ENCODE results near the gene EML6. TPM values are rescaled to one million over a fixed set of nuclear protein-coding genes. Genes with fewer than 3 reads are reported as not detected.

Gene EML6
- total and polyA plus RNA-seq, 2 of the 13 experiments (the other 11 are each of a cell fraction or from before 2014, with no cell fraction given), result 17.2 to 32.4 TPM

DNA sequence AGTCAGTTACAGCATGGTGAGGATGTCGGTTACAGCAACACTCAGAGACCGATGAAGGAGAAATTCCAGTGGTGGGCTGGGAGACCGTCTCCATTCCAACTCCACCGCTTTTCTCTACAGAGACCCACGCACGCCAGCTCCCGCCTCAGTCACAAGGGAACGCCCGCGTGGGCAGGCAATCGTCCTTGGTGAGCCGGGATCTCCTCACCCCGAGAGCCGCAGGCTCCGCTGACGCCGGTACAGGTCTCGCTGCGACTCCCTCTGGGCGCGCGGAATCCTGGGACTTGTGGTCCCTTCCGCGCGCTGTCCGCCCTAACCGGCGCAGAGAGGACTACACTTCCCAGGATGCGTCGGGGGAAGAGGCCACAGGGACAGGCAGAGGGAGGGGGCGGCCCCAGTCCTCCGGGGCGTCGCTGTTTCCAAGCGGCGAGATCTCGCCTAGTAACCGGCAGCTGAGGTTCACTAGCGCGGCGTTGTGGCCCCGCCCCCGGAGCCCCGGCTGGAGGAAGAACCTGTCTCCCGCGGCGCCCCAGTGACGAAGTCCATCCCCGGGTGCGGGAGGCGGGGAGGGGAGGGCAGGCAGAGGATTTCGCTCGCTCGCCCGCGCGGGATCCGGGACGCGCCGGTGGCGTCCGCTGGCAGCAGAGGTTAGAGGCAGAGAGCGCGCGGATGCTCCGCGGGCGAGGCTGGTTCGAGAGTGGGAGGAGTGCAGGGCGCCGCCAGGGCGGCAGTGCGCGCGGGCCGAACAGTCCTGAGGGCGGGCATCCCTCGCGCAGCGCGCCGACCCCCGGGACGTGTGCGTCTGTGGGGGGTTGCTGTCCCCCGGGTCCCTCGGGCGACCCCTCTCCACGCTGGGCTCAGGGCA, at the start of gene EML6 (continued):
- TF ChIP-seq, protein P1, sequence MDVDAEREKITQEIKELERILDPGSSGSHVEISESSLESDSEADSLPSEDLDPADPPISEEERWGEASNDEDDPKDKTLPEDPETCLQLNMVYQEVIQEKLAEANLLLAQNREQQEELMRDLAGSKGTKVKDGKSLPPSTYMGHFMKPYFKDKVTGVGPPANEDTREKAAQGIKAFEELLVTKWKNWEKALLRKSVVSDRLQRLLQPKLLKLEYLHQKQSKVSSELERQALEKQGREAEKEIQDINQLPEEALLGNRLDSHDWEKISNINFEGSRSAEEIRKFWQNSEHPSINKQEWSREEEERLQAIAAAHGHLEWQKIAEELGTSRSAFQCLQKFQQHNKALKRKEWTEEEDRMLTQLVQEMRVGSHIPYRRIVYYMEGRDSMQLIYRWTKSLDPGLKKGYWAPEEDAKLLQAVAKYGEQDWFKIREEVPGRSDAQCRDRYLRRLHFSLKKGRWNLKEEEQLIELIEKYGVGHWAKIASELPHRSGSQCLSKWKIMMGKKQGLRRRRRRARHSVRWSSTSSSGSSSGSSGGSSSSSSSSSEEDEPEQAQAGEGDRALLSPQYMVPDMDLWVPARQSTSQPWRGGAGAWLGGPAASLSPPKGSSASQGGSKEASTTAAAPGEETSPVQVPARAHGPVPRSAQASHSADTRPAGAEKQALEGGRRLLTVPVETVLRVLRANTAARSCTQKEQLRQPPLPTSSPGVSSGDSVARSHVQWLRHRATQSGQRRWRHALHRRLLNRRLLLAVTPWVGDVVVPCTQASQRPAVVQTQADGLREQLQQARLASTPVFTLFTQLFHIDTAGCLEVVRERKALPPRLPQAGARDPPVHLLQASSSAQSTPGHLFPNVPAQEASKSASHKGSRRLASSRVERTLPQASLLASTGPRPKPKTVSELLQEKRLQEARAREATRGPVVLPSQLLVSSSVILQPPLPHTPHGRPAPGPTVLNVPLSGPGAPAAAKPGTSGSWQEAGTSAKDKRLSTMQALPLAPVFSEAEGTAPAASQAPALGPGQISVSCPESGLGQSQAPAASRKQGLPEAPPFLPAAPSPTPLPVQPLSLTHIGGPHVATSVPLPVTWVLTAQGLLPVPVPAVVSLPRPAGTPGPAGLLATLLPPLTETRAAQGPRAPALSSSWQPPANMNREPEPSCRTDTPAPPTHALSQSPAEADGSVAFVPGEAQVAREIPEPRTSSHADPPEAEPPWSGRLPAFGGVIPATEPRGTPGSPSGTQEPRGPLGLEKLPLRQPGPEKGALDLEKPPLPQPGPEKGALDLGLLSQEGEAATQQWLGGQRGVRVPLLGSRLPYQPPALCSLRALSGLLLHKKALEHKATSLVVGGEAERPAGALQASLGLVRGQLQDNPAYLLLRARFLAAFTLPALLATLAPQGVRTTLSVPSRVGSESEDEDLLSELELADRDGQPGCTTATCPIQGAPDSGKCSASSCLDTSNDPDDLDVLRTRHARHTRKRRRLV (CRISPR knock-in tag; IDR thresholded peaks at IDR 0.05), result peak; percentile 94
- TF ChIP-seq, protein P2, sequence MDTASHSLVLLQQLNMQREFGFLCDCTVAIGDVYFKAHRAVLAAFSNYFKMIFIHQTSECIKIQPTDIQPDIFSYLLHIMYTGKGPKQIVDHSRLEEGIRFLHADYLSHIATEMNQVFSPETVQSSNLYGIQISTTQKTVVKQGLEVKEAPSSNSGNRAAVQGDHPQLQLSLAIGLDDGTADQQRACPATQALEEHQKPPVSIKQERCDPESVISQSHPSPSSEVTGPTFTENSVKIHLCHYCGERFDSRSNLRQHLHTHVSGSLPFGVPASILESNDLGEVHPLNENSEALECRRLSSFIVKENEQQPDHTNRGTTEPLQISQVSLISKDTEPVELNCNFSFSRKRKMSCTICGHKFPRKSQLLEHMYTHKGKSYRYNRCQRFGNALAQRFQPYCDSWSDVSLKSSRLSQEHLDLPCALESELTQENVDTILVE (CRISPR knock-in tag; IDR thresholded peaks at IDR 0.05), result peak; percentile 73; the same call in 1 of the 2 replicates
- no peak for TF ChIP-seq TCF12 (IDR thresholded peaks at IDR 0.05)
- peak; percentile 98 for TF ChIP-seq TCF12 (CRISPR knock-in tag; IDR thresholded peaks at IDR 0.05)
- TF ChIP-seq TBL1XR1 (IDR thresholded peaks at IDR 0.05; ENCODE audit: borderline replicate concordance, low read length, partially characterized antibody), result peak; percentile 57
- peak; percentile 95 for TF ChIP-seq ZNF776 (CRISPR knock-in tag; IDR thresholded peaks at IDR 0.05)
- TF ChIP-seq, protein P3, sequence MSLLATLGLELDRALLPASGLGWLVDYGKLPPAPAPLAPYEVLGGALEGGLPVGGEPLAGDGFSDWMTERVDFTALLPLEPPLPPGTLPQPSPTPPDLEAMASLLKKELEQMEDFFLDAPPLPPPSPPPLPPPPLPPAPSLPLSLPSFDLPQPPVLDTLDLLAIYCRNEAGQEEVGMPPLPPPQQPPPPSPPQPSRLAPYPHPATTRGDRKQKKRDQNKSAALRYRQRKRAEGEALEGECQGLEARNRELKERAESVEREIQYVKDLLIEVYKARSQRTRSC (CRISPR knock-in tag; IDR thresholded peaks at IDR 0.05; ENCODE audit: low read depth), result peak; percentile 10; the same call in 1 of the 2 replicates
- TF ChIP-seq, protein P4, sequence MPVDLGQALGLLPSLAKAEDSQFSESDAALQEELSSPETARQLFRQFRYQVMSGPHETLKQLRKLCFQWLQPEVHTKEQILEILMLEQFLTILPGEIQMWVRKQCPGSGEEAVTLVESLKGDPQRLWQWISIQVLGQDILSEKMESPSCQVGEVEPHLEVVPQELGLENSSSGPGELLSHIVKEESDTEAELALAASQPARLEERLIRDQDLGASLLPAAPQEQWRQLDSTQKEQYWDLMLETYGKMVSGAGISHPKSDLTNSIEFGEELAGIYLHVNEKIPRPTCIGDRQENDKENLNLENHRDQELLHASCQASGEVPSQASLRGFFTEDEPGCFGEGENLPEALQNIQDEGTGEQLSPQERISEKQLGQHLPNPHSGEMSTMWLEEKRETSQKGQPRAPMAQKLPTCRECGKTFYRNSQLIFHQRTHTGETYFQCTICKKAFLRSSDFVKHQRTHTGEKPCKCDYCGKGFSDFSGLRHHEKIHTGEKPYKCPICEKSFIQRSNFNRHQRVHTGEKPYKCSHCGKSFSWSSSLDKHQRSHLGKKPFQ (CRISPR knock-in tag; IDR thresholded peaks at IDR 0.05; ENCODE audit: insufficient replicate concordance), result peak; percentile 69
- TF ChIP-seq, protein P5, sequence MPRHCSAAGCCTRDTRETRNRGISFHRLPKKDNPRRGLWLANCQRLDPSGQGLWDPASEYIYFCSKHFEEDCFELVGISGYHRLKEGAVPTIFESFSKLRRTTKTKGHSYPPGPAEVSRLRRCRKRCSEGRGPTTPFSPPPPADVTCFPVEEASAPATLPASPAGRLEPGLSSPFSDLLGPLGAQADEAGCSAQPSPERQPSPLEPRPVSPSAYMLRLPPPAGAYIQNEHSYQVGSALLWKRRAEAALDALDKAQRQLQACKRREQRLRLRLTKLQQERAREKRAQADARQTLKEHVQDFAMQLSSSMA (CRISPR knock-in tag; IDR thresholded peaks at IDR 0.05), result peak; percentile 85; the same call in 1 of the 2 replicates
- 0 out of 2 replicates have a peak, but pooled peaks have one; percentile 66 for TF ChIP-seq KLF9 (CRISPR knock-in tag; IDR thresholded peaks at IDR 0.05; ENCODE audit: low read depth)
- peak; percentile 78 to 93 for TF ChIP-seq POLR2A (IDR thresholded peaks at IDR 0.05; ENCODE audit: insufficient read depth in 1 of 2, low read depth in 2 of 2, low read length in 2 of 2)
- peak; percentile 56; the same call in 1 of the 2 replicates for TF ChIP-seq NFYC (CRISPR knock-in tag; IDR thresholded peaks at IDR 0.05)
- peak; percentile 90 for TF ChIP-seq MTF2 (CRISPR knock-in tag; IDR thresholded peaks at IDR 0.05; ENCODE audit: borderline replicate concordance)
- TF ChIP-seq, protein P6, sequence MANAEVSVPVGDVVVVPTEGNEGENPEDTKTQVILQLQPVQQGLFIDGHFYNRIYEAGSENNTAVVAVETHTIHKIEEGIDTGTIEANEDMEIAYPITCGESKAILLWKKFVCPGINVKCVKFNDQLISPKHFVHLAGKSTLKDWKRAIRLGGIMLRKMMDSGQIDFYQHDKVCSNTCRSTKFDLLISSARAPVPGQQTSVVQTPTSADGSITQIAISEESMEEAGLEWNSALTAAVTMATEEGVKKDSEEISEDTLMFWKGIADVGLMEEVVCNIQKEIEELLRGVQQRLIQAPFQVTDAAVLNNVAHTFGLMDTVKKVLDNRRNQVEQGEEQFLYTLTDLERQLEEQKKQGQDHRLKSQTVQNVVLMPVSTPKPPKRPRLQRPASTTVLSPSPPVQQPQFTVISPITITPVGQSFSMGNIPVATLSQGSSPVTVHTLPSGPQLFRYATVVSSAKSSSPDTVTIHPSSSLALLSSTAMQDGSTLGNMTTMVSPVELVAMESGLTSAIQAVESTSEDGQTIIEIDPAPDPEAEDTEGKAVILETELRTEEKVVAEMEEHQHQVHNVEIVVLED (CRISPR knock-in tag; IDR thresholded peaks at IDR 0.05; ENCODE audit: borderline replicate concordance), result peak; percentile 90; the same call in 1 of the 2 replicates
